K562 treated with DMSO at 1 percent for 24 hours (cell line): ENCODE measurements around the gene CEP131. TPM values are rescaled to one million over a fixed set of nuclear protein-coding genes. Genes with fewer than 3 reads are reported as not detected.

Experiments
- total RNA-seq: library from RNA; unstranded; fragments of 300-600 nt; gene quantifications from 2 replicates; pipeline ENCODE4 v1.2.3, GENCODE V29; 2022; ENCODE audit warnings: low read depth; ENCODE audit not compliant: insufficient read depth

Gene CEP131
- 34.5 and 37.9 TPM in 2 replicates for total RNA-seq

GRCh38 chr17:81222906-81223761, at the start of gene CEP131:
CEP131 (minus strand) TSS chr17:81222965; CDS start chr17:81220056, 2,909 bp downstream.

GRCh38 chr17:81238815-81239713, 16.3 kb upstream of the CEP131 start, which contains the start of the genes NDUFAF8 and TEPSIN:
NDUFAF8 (plus strand) TSS chr17:81239318; CDS start chr17:81239364, 46 bp downstream.
TEPSIN (minus strand) TSS chr17:81239055; CDS start chr17:81239033, 22 bp downstream.

GRCh38 chr17:81166033-81166492, 56.7 kb downstream of the CEP131 start, which contains the start of gene AATK:
AATK (minus strand) TSS chr17:81166221; CDS start chr17:81165992, 229 bp downstream.

GRCh38 chr17:81165246-81166032, 57.3 kb downstream of the CEP131 start, which contains the start of gene PVALEF:
PVALEF (plus strand) TSS chr17:81165507; CDS start chr17:81181227, 15,720 bp downstream.

Other genes starting within 250 kb of the CEP131 start
- 28.6 and 30.8 TPM in 2 replicates for gene CHMP6, start 231.1 kb downstream of the CEP131 start, total RNA-seq
- gene BAIAP2, start 187.8 kb downstream of the CEP131 start, total RNA-seq, result 105 and 110 TPM in 2 replicates
- not detected in 2 replicates for gene PVALEF, start 57.5 kb downstream of the CEP131 start, total RNA-seq
- 0.16 TPM in 1 of 2 replicates, not detected in the other for gene AATK, start 56.7 kb downstream of the CEP131 start, total RNA-seq
- gene TEPSIN, start 16.1 kb upstream of the CEP131 start, total RNA-seq, result 25.8 and 27.1 TPM in 2 replicates
- gene NDUFAF8, start 16.4 kb upstream of the CEP131 start, total RNA-seq, result 66.8 and 71.4 TPM in 2 replicates
- gene SLC38A10, start 72.3 kb upstream of the CEP131 start, total RNA-seq, result 106 and 116 TPM in 2 replicates
- gene BAHCC1, start 172.5 kb upstream of the CEP131 start, total RNA-seq, result 7.7 and 8.3 TPM in 2 replicates